Bronchial epithelial cell (primary cell): ENCODE measurements around the gene UQCRFS1. TPM values are rescaled to one million over a fixed set of nuclear protein-coding genes. Genes with fewer than 3 reads are reported as not detected.
"Not testable (repeated sequence)": the region's sequence is repeated elsewhere in the genome, so short reads cannot be mapped to it uniquely, and the experiment has no call there.

ENCODE experiments used
- DNase-seq: peaks from one replicate; pipeline ENCODE4 v3.0.0-alpha.2; 2010; ENCODE audit warnings: low read depth
- FAIRE-seq: peaks from 2 replicates; lab custom pipeline; 2011; peaks lifted over from hg19 to GRCh38; lab: Jason Lieb, UNC
- H3K27me3 ChIP-seq: 2 replicates; pipeline ENCODE4 v1.5.1; 2011; ENCODE audit warnings: low read length; ENCODE audit not compliant: control insufficient read depth, insufficient read depth
- H3K36me3 ChIP-seq: 2 replicates; pipeline ENCODE4 v1.5.1; 2011; ENCODE audit warnings: low read length; ENCODE audit not compliant: control insufficient read depth, insufficient read depth
- H3K4me3 ChIP-seq: 2 replicates; pipeline ENCODE4 v1.5.1; 2011; ENCODE audit warnings: mild to moderate bottlenecking, low read depth, low read length, control low read depth
- total RNA-seq: library from RNA; depleted of rRNA; stranded (reverse); fragments of >200 nt; gene quantifications from 2 replicates; pipeline ENCODE4 v1.2.1, GENCODE V29; 2014
- TF ChIP-seq, protein P1 (sequence below): IDR thresholded peaks from 2 replicates; pipeline ENCODE4 v1.5.1; 2011; ENCODE audit warnings: mild to moderate bottlenecking, moderate library complexity, low read length, control low read depth, inconsistent platforms; ENCODE audit not compliant: insufficient read depth, severe bottlenecking

Gene UQCRFS1
- total RNA-seq, 1 donor from 2014 or later: 26.1 TPM

DNA sequence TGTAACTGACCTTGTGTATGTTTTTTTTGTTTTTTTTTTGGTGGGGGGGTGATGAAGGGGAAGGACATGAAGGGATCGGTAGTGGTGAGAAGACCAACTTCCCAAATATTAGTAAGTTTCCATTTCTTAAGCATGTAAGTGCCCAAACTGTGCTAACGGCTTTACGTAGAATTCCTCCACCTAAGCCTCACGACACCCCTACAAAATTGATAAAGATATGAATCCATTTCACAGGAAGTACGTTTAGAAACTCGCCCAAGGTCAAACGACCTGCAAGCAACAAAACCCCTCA lies 649 bp downstream of the UQCRFS1 start:
- H3K4me3 ChIP-seq: peak overlapping the region; percentile 54
- no peaks in the 10 kb centered on the region for H3K36me3 ChIP-seq
- TF ChIP-seq, protein P1, sequence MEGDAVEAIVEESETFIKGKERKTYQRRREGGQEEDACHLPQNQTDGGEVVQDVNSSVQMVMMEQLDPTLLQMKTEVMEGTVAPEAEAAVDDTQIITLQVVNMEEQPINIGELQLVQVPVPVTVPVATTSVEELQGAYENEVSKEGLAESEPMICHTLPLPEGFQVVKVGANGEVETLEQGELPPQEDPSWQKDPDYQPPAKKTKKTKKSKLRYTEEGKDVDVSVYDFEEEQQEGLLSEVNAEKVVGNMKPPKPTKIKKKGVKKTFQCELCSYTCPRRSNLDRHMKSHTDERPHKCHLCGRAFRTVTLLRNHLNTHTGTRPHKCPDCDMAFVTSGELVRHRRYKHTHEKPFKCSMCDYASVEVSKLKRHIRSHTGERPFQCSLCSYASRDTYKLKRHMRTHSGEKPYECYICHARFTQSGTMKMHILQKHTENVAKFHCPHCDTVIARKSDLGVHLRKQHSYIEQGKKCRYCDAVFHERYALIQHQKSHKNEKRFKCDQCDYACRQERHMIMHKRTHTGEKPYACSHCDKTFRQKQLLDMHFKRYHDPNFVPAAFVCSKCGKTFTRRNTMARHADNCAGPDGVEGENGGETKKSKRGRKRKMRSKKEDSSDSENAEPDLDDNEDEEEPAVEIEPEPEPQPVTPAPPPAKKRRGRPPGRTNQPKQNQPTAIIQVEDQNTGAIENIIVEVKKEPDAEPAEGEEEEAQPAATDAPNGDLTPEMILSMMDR: no peak
- no peaks in the 10 kb centered on the region for H3K27me3 ChIP-seq
- FAIRE-seq: no peak
- no peak for DNase-seq

GRCh38 chr19:29211562-29212355 lies 1.2 kb downstream of the UQCRFS1 start:
- no peak for FAIRE-seq
- Histone ChIP-seq H3K4me3 (peak overlapping the region; percentile 54), H3K36me3 (peaks cover under 1% of the 10 kb centered on the region), H3K27me3 (no peaks in the 10 kb centered on the region)
- TF ChIP-seq, protein P1: no peak
- no peak for DNase-seq

DNA sequence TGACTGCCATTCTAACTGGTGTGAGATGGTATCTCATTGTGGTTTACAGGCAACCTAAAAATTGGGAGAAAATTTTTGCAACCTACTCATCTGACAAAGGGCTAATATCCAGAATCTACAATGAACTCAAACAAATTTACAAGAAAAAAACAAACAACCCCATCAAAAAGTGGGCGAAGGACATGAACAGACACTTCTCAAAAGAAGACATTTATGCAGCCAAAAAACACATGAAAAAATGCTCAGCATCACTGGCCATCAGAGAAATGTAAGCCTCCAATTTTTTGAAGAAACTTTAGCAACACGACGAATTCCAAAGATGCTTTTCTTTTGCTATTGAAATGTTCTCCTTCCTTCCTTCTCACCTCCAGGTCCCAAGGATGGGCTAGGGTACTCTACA lies 1.9 kb downstream of the UQCRFS1 start:
- not testable (repeated sequence) for H3K27me3 ChIP-seq, DNase-seq, FAIRE-seq, H3K4me3 ChIP-seq, H3K36me3 ChIP-seq

DNA sequence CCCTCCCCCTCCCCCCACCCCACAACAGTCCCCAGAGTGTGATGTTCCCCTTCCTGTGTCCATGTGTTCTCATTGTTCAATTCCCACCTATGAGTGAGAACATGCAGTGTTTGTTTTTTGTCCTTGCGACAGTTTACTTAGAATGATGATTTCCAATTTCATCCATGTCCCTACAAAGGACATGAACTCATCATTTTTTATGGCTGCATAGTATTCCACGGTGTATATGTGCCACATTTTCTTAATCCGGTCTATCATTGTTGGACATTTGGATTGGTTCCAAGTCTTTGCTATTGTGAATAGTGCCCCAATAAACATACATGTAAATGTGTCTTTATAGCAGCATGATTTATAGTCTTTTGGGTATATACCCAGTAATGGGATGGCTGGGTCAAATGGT lies 2.4 kb downstream of the UQCRFS1 start:
- not testable (repeated sequence) for H3K27me3 ChIP-seq, H3K4me3 ChIP-seq, H3K36me3 ChIP-seq, FAIRE-seq, DNase-seq

- H3K4me3 ChIP-seq, H3K27me3 ChIP-seq, H3K36me3 ChIP-seq, DNase-seq: not testable (repeated sequence)
- peak; percentile 85 for FAIRE-seq
Measured at GRCh38 chr19:29207403-29208187, 5.4 kb downstream of the UQCRFS1 start.

- H3K4me3 ChIP-seq: no peak overlapping the region
- FAIRE-seq: peak; percentile 32
- DNase-seq: no peak
- no peaks in the 10 kb centered on the region for H3K27me3 ChIP-seq
- H3K36me3 ChIP-seq: peaks cover 1% of the 10 kb centered on the region
- TF ChIP-seq, protein P1: no peak
Measured at GRCh38 chr19:29206453-29206852, 6.5 kb downstream of the UQCRFS1 start.

DNA sequence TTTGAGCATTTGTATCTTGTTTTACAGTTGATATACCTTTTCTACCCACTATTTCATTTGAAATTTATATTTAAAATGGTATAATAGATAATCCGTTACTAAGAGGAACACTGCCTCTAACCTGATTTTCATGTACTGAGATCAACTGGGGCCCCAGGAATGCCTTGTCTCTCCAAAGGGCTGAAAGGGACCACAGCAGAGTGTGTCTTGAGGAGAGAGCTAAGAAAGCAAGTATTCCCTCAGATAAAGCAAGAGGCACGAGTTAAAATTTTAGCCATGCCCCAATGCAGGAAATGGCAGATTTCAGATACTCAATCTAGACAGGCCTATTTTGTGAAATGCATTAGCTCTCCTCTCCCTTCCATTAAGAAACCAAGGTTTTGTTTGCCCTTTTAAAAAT lies 10.7 kb downstream of the UQCRFS1 start:
- TF ChIP-seq, protein P1: no peak
- no peaks in the 10 kb centered on the region for H3K27me3 ChIP-seq
- peaks cover 1% of the 10 kb centered on the region for H3K36me3 ChIP-seq
- H3K4me3 ChIP-seq: no peak overlapping the region
- FAIRE-seq: no peak
- no peak for DNase-seq
